SK-N-SH (cell line): Measurements from ENCODE around the gene ANKRD12. TPM values are rescaled to one million over a fixed set of nuclear protein-coding genes. Genes with fewer than 3 reads are reported as not detected.

Experiments used
- CTCF ChIA-PET: fragments of 300-600, 350-600 bp; formaldehyde crosslinking; extraction: SDS; loops from one replicate; lab custom pipeline; 2021; lab: Yijun Ruan, JAX
- POLR2A ChIA-PET: fragments of 350-600 bp; sonication (Branson Sonifier 250); formaldehyde crosslinking; extraction: SDS; loops from one replicate; lab custom pipeline; 2020; ENCODE audit warnings: antibody characterized with exemption, inconsistent platforms; lab: Yijun Ruan, JAX
- DNase-seq: peaks from one replicate; pipeline ENCODE4 v3.0.0; 2012
- H2AFZ ChIP-seq: fragments of 200-600 bp; sonication (generic); 2 replicates; pipeline ENCODE4 v1.8.1; 2016; ENCODE audit warnings: antibody characterized with exemption, mild to moderate bottlenecking, low read depth
- H3F3A ChIP-seq: fragments of 200-600 bp; sonication (generic); replicated peaks from 2 replicates; pipeline ENCODE3; 2016; ENCODE audit warnings: antibody characterized with exemption, mild to moderate bottlenecking; ENCODE audit not compliant: insufficient read depth
- H3K27ac ChIP-seq, 2 experiments: fragments of 200-500 bp in 1 of 2; fragments of 200-600 bp in 1 of 2; sonication (Bioruptor generic) in 1 of 2; sonication (generic), shearing (Covaris generic) in 1 of 2; 2 replicates each; pipeline versions ENCODE4 v1.5.1 to v1.6.1; 2014 to 2016; ENCODE audit warnings: low read depth in 2 of 2, inconsistent platforms in 1 of 2, low read length in 1 of 2, mild to moderate bottlenecking in 1 of 2, mixed read lengths in 1 of 2
- H3K27me3 ChIP-seq: fragments of 200-600 bp; sonication (generic), shearing (Covaris generic); 2 replicates; pipeline ENCODE4 v1.6.1; 2016; ENCODE audit warnings: mixed run types; ENCODE audit not compliant: insufficient read depth
- H3K36me3 ChIP-seq, 2 experiments: fragments of 200-500 bp in 1 of 2; fragments of 200-600 bp in 1 of 2; sonication (Bioruptor generic) in 1 of 2; sonication (generic) in 1 of 2; replicated peaks in 1 of 2; 2 replicates each; pipeline versions ENCODE3 to v1.5.1; 2014 to 2016; ENCODE audit warnings: low read length in 1 of 2, mild to moderate bottlenecking in 1 of 2; ENCODE audit not compliant: insufficient read depth in 2 of 2, control insufficient read depth in 1 of 2
- H3K4me1 ChIP-seq, 2 experiments: fragments of 200-500 bp in 1 of 2; fragments of 200-600 bp in 1 of 2; sonication (Bioruptor generic) in 1 of 2; sonication (generic), shearing (Covaris generic) in 1 of 2; 2 replicates each; pipeline versions ENCODE4 v1.5.1 to v1.6.1; 2014 to 2016; ENCODE audit warnings: low read depth in 1 of 2, low read length in 1 of 2, mixed run types in 1 of 2; ENCODE audit not compliant: insufficient read depth in 2 of 2, control insufficient read depth in 1 of 2
- H3K4me2 ChIP-seq: fragments of 200-600 bp; sonication (generic), shearing (Covaris generic); 2 replicates; pipeline ENCODE4 v1.6.1; 2017; ENCODE audit warnings: mixed run types
- H3K4me3 ChIP-seq, 2 experiments: fragments of 200-500 bp in 1 of 2; fragments of 200-600 bp in 1 of 2; sonication (Bioruptor generic) in 1 of 2; sonication (generic), shearing (Covaris generic) in 1 of 2; 2 replicates each; pipeline versions ENCODE4 v1.5.1 to v1.8.1; 2014 to 2016; ENCODE audit warnings: low read depth in 2 of 2, inconsistent platforms in 1 of 2, low read length in 1 of 2, mild to moderate bottlenecking in 1 of 2, mixed read lengths in 1 of 2, moderate library complexity in 1 of 2
- H3K79me2 ChIP-seq: fragments of 200-600 bp; sonication (generic); 2 replicates; pipeline ENCODE4 v1.8.1; 2017; ENCODE audit warnings: mild to moderate bottlenecking; ENCODE audit not compliant: insufficient read depth
- H3K9ac ChIP-seq: fragments of 200-600 bp; sonication (generic); 2 replicates; pipeline ENCODE4 v1.6.1; 2017; ENCODE audit warnings: mixed run types
- H3K9me2 ChIP-seq: fragments of 200-600 bp; sonication (generic); 2 replicates; pipeline ENCODE4 v1.6.1; 2017; ENCODE audit warnings: mixed run types
- H3K9me3 ChIP-seq: fragments of 200-600 bp; sonication (generic); 2 replicates; pipeline ENCODE4 v1.6.1; 2017; ENCODE audit warnings: mixed run types, mild to moderate bottlenecking, moderate library complexity
- H4K20me1 ChIP-seq: fragments of 200-600 bp; sonication (generic); 2 replicates; pipeline ENCODE4 v1.6.1; 2017; ENCODE audit warnings: mild to moderate bottlenecking, mixed run types; ENCODE audit not compliant: insufficient read depth
- CHD2 ChIP-seq: fragments of 150-350 bp; IDR thresholded peaks from 2 replicates; pipeline ENCODE4 v1.6.1; 2018; ENCODE audit warnings: low read length; ENCODE audit not compliant: partially characterized antibody
- CTCF ChIP-seq: fragments of 200-600 bp; sonication (generic); IDR thresholded peaks from 2 replicates; pipeline ENCODE4 v1.6.1; 2017; ENCODE audit warnings: antibody characterized with exemption, mild to moderate bottlenecking, moderate library complexity
- ELF1 ChIP-seq: IDR thresholded peaks from 2 replicates; pipeline ENCODE4 v1.4.0; 2012
- EP300 ChIP-seq, 2 experiments: IDR thresholded peaks; 2 replicates each; pipeline versions ENCODE4 v1.4.0 to v1.6.1; 2012; ENCODE audit warnings: borderline replicate concordance in 1 of 2, low read depth in 1 of 2, low read length in 1 of 2
- FOSL2 ChIP-seq: IDR thresholded peaks from 2 replicates; pipeline ENCODE4 v1.4.0; 2012; ENCODE audit warnings: low read depth, mild to moderate bottlenecking, moderate library complexity, borderline replicate concordance
- GABPA ChIP-seq: IDR thresholded peaks from 2 replicates; pipeline ENCODE4 v1.4.0; 2012; ENCODE audit warnings: low read depth, mild to moderate bottlenecking
- IRF3 ChIP-seq: fragments of 150-350 bp; IDR thresholded peaks from 2 replicates; pipeline ENCODE4 v1.6.1; 2016; ENCODE audit warnings: mild to moderate bottlenecking, low read depth, low read length
- MAX ChIP-seq: IDR thresholded peaks from 2 replicates; pipeline ENCODE4 v1.4.0; 2012; ENCODE audit warnings: low read depth
- NFIC ChIP-seq: IDR thresholded peaks from 2 replicates; pipeline ENCODE4 v1.4.0; 2012; ENCODE audit warnings: borderline replicate concordance
- NRF1 ChIP-seq: IDR thresholded peaks from 2 replicates; pipeline ENCODE4 v1.6.1; 2012; ENCODE audit warnings: low read depth, mild to moderate bottlenecking, low read length
- POLR2AphosphoS5 ChIP-seq: IDR thresholded peaks from 2 replicates; pipeline ENCODE4 v1.6.1; 2012; ENCODE audit warnings: low read depth, low read length
- RCOR1 ChIP-seq: fragments of 150-350 bp; IDR thresholded peaks from 2 replicates; pipeline ENCODE4 v1.6.1; 2017; ENCODE audit warnings: antibody characterized with exemption, low read length
- REST ChIP-seq: IDR thresholded peaks from 2 replicates; pipeline ENCODE4 v1.6.1; 2012; ENCODE audit warnings: mild to moderate bottlenecking, low read depth, low read length, moderate library complexity
- RXRA ChIP-seq: IDR thresholded peaks from 2 replicates; pipeline ENCODE4 v1.4.0; 2012; ENCODE audit warnings: low read depth, mild to moderate bottlenecking, borderline replicate concordance
- SIN3A ChIP-seq: IDR thresholded peaks from 2 replicates; pipeline ENCODE4 v1.6.1; 2012; ENCODE audit warnings: low read depth, mild to moderate bottlenecking, low read length, moderate library complexity, borderline replicate concordance
- SMC3 ChIP-seq: IDR thresholded peaks from 2 replicates; pipeline ENCODE4 v1.6.1; 2012; ENCODE audit warnings: low read depth, low read length, improper control_type of control experiment
- USF1 ChIP-seq: IDR thresholded peaks from 2 replicates; pipeline ENCODE4 v1.4.0; 2012; ENCODE audit warnings: low read depth, borderline replicate concordance
- USF2 ChIP-seq: fragments of 150-350 bp; IDR thresholded peaks from 2 replicates; pipeline ENCODE4 v1.6.1; 2017; ENCODE audit warnings: antibody characterized with exemption, low read length, low read depth, borderline replicate concordance
- polyA plus RNA-seq, 3 experiments: library from polyadenylated mRNA; depleted of rRNA; stranded (reverse); fragments of >200 nt; gene quantifications; 2 replicates each; pipeline ENCODE4 v1.2.3, GENCODE V29; 2012

Gene ANKRD12
- polyA plus RNA-seq, 1 of the 3 experiments (the other 2 are of a cell fraction), result 1.3 TPM

- H3K79me2 ChIP-seq, result peaks cover 99% of the 10 kb centered on the region
- DNase-seq, result no peak
- H3K4me2 ChIP-seq, result no peak overlapping the region
- POLR2A ChIA-PET, result no interaction called here
- H3K36me3 ChIP-seq, result peaks cover 29 to 31% of the 10 kb centered on the region in 2 experiments
- CTCF ChIA-PET, result no interaction called here
- no peak overlapping the region for H2AFZ ChIP-seq
- no peak overlapping the region for H3K9ac ChIP-seq
- no peak overlapping the region for H3K4me3 ChIP-seq
- H3F3A ChIP-seq, result peaks cover 51% of the 10 kb centered on the region
- H3K27me3 ChIP-seq, result no peaks in the 10 kb centered on the region
- H3K9me3 ChIP-seq, result no peaks in the 10 kb centered on the region
- H3K27ac ChIP-seq, result peak overlapping the region; percentile 26 to 84; a peak in 3 of 4 replicates
- H4K20me1 ChIP-seq, result peaks cover 55% of the 10 kb centered on the region
- H3K4me1 ChIP-seq, result peaks cover 18 to 27% of the 10 kb centered on the region in 2 experiments; a peak in 3 of 4 replicates
- no peaks in the 10 kb centered on the region for H3K9me2 ChIP-seq
- TF ChIP-seq FOSL2, result no peak
- no peak for TF ChIP-seq REST
- TF ChIP-seq NRF1, result no peak
- TF ChIP-seq SMC3, result no peak
- no peak for TF ChIP-seq RCOR1
- no peak for TF ChIP-seq POLR2AphosphoS5
- no peak for TF ChIP-seq NFIC
- no peak for TF ChIP-seq ELF1
- no peak for TF ChIP-seq RXRA
- no peak for TF ChIP-seq CTCF
- TF ChIP-seq USF1, result no peak
- no peak for TF ChIP-seq MAX
- no peak for TF ChIP-seq GABPA
- no peak for TF ChIP-seq IRF3
- no peak for TF ChIP-seq EP300 (IDR thresholded peaks at IDR 0.05; ENCODE audit: borderline replicate concordance in 1 of 2, low read depth in 1 of 2, low read length in 1 of 2)
- TF ChIP-seq SIN3A, result no peak
- TF ChIP-seq CHD2, result no peak
- no peak for TF ChIP-seq USF2
Observed at GRCh38 chr18:9115984-9116383, 20.6 kb upstream of the ANKRD12 start.
